ENCODE measurements around the gene TMEM184B.

DNA sequence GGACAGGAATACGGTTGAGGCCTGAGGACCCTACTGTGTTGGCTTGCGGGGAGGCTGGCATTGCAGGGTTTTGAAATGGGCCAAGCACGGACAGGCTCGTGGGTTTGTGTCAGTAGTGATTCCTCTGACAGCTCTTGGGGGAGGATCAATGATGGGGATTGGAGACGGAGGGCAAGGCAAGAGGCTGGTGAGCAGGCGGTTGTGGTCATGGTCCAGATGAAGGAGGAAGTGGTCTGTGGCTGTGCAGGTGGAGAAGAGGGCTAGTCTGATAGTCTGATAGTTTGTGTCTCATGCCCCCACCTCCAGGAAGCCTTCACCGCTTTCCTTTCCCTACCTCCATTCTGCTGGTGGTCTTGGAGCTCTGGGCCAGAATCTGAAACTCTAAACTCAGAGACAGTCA is 68.0 kb downstream of the TMEM184B start:
- TF ChIP-seq, protein P1, sequence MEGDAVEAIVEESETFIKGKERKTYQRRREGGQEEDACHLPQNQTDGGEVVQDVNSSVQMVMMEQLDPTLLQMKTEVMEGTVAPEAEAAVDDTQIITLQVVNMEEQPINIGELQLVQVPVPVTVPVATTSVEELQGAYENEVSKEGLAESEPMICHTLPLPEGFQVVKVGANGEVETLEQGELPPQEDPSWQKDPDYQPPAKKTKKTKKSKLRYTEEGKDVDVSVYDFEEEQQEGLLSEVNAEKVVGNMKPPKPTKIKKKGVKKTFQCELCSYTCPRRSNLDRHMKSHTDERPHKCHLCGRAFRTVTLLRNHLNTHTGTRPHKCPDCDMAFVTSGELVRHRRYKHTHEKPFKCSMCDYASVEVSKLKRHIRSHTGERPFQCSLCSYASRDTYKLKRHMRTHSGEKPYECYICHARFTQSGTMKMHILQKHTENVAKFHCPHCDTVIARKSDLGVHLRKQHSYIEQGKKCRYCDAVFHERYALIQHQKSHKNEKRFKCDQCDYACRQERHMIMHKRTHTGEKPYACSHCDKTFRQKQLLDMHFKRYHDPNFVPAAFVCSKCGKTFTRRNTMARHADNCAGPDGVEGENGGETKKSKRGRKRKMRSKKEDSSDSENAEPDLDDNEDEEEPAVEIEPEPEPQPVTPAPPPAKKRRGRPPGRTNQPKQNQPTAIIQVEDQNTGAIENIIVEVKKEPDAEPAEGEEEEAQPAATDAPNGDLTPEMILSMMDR (IDR thresholded peaks at IDR 0.05; ENCODE audit: insufficient read depth, low read length, poor library complexity, severe bottlenecking): no peak
- no peak for TF ChIP-seq EZH2phosphoT487 (conservative IDR thresholded peaks at IDR 0.05; ENCODE audit: low read length)

Measured in SU-DHL-6 (cell line).